GM19035 (cell line): ENCODE measurements around the gene POM121C.
"Not testable (repeated sequence)": the region's sequence is repeated elsewhere in the genome, so short reads cannot be mapped to it uniquely, and the experiment has no call there.

Experiments used
- ATAC-seq: cut with Tn5 transposase; IDR thresholded peaks from one replicate; pipeline ENCODE4 v1.9.1; 2021; ENCODE audit not compliant: unreplicated experiment

POM121C gene

GRCh38 chr7:75397865-75398264, 88.2 kb downstream of the POM121C start:
- not testable (repeated sequence) for ATAC-seq

GRCh38 chr7:75395329-75395728, 90.8 kb downstream of the POM121C start, which contains the start of gene TRIM73:
Gene TRIM73 (plus strand): TSS chr7:75395629. CDS start chr7:75398934, 3,305 bp downstream.
- not testable (repeated sequence) for ATAC-seq

GRCh38 chr7:75393194-75393593, 92.9 kb downstream of the POM121C start:
- not testable (repeated sequence) for ATAC-seq

- not testable (repeated sequence) for ATAC-seq
Observed at GRCh38 chr7:75374519-75375317, 111.4 kb downstream of the POM121C start.

GRCh38 chr7:75374144-75374518, 112.0 kb downstream of the POM121C start:
- not testable (repeated sequence) for ATAC-seq

- not testable (repeated sequence) for ATAC-seq
Observed at GRCh38 chr7:75367313-75367712, 118.8 kb downstream of the POM121C start.
